Hematopoietic multipotent progenitor cell treated with erythropoietin and hydrocortisone succinate and interleukin-3 and kit ligand, for 15 days (in vitro differentiated cells): Measurements from ENCODE around the gene APEH.

Source experiments
- DNase-seq: peaks from one replicate; pipeline ENCODE4 v3.0.0-alpha.2; 2015; ENCODE audit warnings: low spot score

The APEH gene

GRCh38 chr3:49714728-49715550 lies 40.8 kb downstream of the APEH start:
- no peak for DNase-seq

DNA sequence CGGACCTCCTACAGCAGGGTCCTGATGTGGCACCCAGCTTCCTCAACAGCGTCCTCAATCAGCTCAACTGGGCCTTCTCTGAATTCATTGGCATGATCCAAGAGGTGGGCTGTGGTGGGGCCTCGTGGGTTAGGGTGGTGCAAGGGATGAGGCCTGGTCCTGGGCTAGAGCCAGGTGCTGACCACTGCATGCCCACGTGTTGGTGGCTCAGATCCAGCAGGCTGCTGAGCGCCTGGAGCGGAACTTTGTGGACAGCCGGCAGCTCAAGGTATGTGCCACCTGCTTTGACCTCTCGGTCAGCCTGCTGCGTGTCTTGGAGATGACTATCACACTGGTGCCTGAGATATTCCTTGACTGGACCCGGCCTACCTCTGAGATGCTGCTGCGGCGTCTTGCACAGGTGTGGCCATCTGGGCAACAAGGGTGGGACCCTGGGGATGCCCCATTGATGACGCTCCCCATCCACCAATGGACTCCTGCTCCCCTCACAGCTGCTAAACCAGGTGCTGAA lies 41.5 kb downstream of the APEH start:
- no peak for DNase-seq

- DNase-seq = no peak
Measured at GRCh38 chr3:49716169-49716568, 42.0 kb downstream of the APEH start.

DNA sequence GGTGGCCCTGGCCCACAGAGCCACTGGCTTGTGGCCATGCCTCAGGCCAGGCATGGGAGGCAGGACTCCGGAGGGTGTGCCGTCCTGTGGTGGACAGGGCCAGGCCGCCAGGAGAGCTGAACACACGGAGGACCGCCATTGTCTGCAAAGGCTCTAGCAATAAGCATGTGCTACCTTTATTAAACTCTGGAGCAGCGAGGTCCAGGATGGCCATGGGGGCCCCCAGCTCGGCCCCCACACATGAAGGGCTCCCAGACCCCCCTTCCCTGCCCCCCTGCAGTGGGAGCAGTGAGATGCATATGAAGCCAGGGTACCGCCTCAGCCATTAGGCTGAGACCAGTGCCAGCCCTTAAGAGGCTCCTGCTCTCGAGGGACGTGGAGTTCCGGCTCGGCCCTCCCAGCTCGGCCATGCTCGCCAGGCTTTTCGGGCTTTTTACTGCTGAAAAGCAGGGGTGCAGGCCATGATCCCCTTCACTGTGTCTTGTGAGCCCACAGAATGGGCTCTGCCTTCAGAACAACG lies 42.6 kb downstream of the APEH start:
- no peak for DNase-seq

DNA sequence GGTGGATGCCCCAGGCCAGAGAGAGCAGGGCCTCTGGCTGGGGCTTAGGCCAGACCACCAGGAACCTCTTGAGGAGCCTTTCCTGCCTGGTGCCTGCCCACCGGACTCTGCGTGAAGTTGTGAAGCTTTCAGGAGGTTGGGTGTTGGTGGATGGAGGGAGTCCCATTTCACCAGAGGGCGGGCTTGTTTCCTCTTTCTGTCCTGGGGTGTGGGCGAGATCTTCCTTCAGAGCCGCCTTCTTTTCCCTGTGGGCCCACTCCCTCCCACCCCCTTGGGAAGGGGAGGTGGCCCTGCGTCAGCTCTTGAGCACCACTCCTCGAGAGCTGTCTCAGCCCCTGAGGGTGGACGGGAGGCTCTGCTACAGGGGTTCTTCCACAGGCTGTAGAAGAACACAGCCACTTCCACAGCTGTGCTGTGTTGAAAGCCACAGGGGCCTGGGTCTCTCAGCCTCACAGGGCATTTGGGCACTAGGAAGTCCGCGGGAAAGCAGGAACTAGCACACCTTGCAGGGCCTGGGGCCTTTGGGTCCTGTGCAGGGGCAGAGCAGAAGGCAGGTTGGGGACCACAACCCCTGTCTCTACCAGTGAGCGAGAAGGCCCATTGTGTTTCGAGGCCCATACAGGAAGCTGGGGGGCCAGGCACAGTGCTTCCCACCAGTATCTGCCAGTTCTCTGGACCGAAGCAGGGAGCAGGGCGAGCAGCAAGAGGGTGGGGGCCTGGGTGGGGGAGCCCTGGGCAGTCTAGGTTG lies 43.2 kb downstream of the APEH start:
- DNase-seq = no peak

DNA sequence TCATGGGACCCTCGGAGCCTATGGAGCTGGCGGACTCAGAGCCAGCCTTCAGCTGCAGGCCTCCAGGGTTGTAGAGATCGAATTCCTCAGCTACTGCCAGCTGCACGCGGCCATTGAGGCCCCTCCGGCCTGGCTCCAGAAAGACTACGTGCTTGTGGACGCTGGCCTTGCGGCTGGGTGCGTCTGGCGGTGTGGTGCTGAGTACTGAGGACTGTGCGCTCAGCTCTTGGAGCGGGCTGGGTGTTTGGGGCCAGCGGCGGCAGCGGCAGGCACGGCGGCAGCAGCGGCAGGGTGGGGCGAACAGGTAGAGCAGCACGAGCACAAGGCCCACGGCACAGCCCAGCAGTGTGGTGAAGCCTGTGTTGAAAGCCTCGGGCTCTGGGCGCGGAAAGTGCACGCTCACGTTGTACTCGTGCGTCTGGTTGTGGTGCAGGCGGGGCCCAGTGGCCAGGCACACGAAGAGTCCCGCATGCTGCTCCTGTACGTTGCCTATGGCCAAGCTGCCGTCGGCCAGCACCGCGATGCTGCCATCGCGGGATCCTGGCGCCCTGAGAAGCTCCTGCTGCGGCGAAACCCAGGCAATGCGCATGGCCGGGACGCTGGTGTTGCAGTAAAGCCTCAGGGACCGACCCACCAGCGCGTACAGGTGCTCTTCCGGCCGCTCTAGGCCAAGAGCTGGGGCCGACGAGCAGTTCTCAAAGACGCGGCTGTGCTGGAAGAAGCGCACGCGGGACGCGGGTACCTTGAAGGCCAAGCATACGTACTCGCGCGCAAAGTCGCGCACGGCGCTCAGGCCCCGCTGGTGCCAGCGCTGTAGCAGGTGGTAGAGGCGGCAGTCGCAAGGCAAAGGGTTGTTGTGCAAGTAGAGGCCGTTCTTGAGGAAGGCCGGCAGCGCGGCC lies 44.1 kb downstream of the APEH start:
- DNase-seq = no peak

- no peak for DNase-seq
Measured at GRCh38 chr3:49718858-49719213, 44.7 kb downstream of the APEH start.

DNA sequence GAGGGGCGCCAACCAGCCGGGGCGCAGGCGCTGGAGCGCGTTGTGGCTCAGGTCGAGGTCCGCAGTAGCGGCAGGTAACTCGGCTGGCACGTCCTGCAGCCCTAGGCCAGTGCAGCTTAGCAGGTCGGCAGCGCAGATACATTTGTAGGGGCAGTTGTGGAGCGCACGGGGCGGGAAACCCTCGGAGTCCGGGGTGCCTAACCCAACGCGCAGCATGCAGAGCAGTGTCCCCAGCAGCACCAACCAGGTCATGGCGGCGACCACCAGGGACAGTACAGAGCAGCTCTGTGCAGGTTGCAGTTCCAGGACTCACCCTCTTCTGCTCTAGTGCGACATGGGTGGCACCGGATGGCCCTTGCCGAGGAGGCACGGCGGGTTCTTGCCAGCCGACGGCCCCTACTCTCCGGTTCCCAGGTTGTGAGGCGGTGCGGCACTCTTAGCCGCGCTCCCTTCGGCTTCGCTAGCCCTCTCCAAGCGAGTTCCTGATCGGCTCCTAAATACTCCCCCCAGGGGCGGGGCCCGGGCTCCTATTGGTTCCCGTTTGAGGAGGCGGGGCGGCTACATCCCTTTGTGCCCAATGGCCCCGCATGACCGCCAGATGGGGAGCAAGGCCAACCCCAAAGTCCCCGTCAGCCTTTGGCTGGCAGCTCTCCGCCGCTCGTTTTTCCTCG lies 45.2 kb downstream of the APEH start, which contains the start of gene AMIGO3:
Gene AMIGO3, minus strand, starts transcription at position 471 of the 671 bp plus-strand sequence. Its CDS starts 219 bp downstream, at position 252.
- peak; percentile 90 for DNase-seq

DNA sequence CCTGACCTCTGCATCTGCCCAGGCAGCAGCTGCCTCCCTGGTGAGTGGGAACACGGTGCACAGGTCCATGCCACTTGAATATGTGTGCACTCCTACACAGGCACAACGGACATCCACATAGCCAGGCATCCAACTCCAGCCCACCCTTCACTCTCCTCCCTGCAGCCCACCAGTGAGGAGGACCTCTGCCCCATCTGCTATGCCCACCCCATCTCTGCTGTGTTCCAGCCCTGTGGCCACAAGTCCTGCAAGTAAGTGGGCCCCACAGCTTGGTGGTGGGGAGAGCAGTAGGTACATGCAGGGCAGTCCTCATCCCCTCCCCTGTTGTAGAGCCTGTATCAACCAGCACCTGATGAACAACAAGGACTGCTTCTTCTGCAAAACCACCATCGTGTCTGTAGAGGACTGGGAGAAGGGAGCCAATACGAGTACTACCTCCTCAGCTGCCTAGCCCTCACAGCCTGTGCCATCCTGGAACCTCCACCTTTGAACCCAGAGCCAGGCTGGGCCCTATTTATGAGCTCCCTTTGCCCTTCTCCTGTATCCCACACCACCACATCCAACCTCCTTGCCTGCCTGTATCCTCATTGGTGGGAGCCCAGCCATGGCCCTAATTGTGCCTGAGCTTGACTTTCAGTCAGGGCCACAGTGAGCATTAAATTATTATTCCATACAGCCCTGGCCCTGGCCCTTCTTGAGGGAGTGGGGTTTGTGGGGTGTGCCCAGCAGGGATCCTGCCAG lies 46.9 kb downstream of the APEH start:
- no peak for DNase-seq

- DNase-seq = no peak
Measured at GRCh38 chr3:49721596-49721895, 47.4 kb downstream of the APEH start.

GRCh38 chr3:49721896-49722781 lies 48.0 kb downstream of the APEH start:
- DNase-seq = no peak

- no peak for DNase-seq
Measured at GRCh38 chr3:49722896-49723295, 48.7 kb downstream of the APEH start.

- DNase-seq = peak; percentile 61
Measured at GRCh38 chr3:49723296-49723627, 49.1 kb downstream of the APEH start.

- DNase-seq = peak; percentile 94
Measured at GRCh38 chr3:49723628-49724551, 49.7 kb downstream of the APEH start, which contains the start of gene GMPPB. GMPPB (minus strand) TSS chr3:49723951; CDS start chr3:49723726, 225 bp downstream.

DNA sequence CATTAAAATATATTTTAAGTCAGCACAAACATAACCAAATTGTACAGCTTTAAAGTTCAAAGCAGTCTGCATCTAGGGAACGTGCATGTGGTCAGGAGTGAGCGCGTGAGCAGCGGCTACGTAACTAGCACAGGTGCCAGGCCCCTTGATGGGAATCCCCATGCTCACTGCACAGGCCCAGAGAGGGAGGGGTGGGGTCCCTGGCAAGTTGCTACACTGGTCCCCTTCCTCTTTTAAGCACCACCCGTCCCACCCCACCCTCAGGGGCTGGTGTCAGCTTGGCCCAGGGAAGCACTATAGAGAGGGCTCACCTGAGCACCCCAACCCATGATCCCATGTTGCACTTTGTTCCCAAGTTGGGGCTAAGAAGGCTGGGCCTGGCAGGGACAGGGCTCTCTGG lies 50.4 kb downstream of the APEH start:
- DNase-seq = no peak

DNA sequence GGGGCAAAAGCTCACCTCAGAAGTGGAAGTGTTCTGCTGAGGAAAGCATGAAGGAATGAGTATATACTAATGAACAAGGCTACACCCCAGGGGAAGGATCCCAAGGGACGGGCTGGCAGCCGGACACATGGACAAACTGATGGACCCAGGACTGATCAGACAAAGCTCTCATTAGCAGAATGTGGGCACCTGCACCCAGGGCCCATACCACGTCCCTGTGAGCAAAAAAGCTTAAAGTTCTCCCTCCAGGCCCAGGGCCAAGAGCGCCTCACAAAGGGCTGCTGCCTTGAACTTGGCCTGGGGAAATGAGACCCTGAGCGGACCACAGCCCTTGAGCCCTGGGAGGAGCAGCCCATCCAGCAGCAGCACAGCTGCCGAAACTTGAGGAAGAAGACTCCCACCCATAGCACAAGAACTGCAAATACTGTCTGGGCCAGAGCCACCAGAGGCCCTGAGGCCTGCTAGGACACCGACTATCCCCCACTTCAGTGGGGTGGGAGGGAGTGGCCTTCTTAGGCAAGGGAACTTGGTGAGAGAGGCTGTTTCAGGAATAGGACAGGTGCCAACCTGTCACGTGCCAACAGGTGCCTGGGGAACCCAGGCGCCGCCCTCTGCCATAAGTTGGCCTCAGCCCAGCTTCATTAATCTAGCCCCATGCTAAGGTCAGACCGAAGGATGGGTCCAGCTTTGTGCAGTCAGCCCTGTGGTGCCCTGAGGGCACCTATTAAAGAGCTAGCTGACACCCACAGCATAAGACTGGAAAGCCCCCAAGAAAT lies 51.9 kb downstream of the APEH start:
- no peak for DNase-seq

- no peak for DNase-seq
Measured at GRCh38 chr3:49727154-49727923, 53.2 kb downstream of the APEH start.
